Activated T-cell treated with anti-CD3 and anti-CD28 coated beads, Interleukin-2, amount 50 U/mL, for 4 hours (primary cell): ENCODE data around the gene PRKAG2. TPM values are rescaled to one million over a fixed set of nuclear protein-coding genes. Genes with fewer than 3 reads are reported as not detected.

Experiments used
- ATAC-seq, 2 donors: fragments of 200-7000 bp; cut with Tn5 transposase; one replicate each; pipeline ENCODE4 v1.10.0; 2021
- DNase-seq: peaks from one replicate; pipeline ENCODE4 v3.0.0-alpha.2; 2020
- H3K27me3 Mint-ChIP-seq: one replicate; pipeline ENCODE4 v1.8.0; 2021; ENCODE audit warnings: low read depth, mixed read lengths
- H3K36me3 Mint-ChIP-seq: one replicate; pipeline ENCODE4 v1.8.0; 2022; ENCODE audit warnings: mixed read lengths; ENCODE audit not compliant: insufficient read depth
- H3K4me1 Mint-ChIP-seq: one replicate; pipeline ENCODE4 v1.8.0; 2021; ENCODE audit warnings: low read depth, mixed read lengths
- H3K4me3 Mint-ChIP-seq: one replicate; pipeline ENCODE4 v1.8.0; 2021; ENCODE audit warnings: mild to moderate bottlenecking, moderate library complexity, mixed read lengths
- H3K9me3 Mint-ChIP-seq: one replicate; pipeline ENCODE4 v1.8.0; 2021; ENCODE audit warnings: mixed read lengths
- total RNA-seq, 3 donors: library from RNA; stranded (reverse); gene quantifications; one replicate each; pipeline ENCODE4 v1.2.1, GENCODE V29; 2021

PRKAG2 gene
- total RNA-seq, 3 donors from 2014 or later, result 28.6 to 31.5 (median 29.3) TPM

- no peak for DNase-seq
- H3K9me3 Mint-ChIP-seq, result no peaks in the 10 kb centered on the region
- H3K27me3 Mint-ChIP-seq, result no peaks in the 10 kb centered on the region
- H3K4me3 Mint-ChIP-seq, result no peak overlapping the region
- peaks cover 4% of the 10 kb centered on the region for H3K36me3 Mint-ChIP-seq
- peaks cover 2% of the 10 kb centered on the region for H3K4me1 Mint-ChIP-seq
- ATAC-seq, result no peak
Measured at GRCh38 chr7:151694828-151695580, 181.9 kb downstream of the PRKAG2 start.

- DNase-seq (no peak), ATAC-seq (no peak)
- Mint-ChIP-seq H3K4me3 (no peak overlapping the region), H3K9me3 (no peaks in the 10 kb centered on the region), H3K27me3 (no peaks in the 10 kb centered on the region), H3K4me1 (peaks cover 2% of the 10 kb centered on the region), H3K36me3 (peaks cover 4% of the 10 kb centered on the region)
Measured at GRCh38 chr7:151694441-151694827, 182.5 kb downstream of the PRKAG2 start.

GRCh38 chr7:151693140-151693539 is 183.8 kb downstream of the PRKAG2 start:
- Mint-ChIP-seq H3K4me1 (peaks cover 2% of the 10 kb centered on the region), H3K9me3 (no peaks in the 10 kb centered on the region), H3K27me3 (no peaks in the 10 kb centered on the region), H3K36me3 (peaks cover 3% of the 10 kb centered on the region), H3K4me3 (no peak overlapping the region)
- DNase-seq, result no peak
- ATAC-seq, result no peak

DNA sequence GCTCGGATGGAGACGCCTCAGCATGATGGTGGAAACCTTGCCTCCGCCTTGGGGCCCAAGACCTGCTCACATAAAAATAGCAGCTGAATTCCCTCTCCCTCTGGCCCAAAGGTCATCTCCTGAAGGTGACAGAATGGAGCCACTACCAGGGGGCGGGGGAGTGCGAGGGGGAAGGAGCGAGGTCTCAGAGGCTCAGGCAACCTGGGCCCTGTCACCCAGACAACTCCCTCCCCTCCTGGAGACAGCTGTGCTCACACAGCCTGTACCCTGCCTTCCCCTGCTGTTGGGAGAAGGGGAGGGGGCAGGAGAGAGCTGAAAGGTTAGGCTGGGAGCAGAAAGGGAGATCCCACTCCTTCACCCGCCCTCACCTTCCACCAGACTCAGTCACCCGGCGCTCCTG is 184.2 kb downstream of the PRKAG2 start:
- Mint-ChIP-seq H3K4me1 (peaks cover 2% of the 10 kb centered on the region), H3K4me3 (no peak overlapping the region), H3K27me3 (no peaks in the 10 kb centered on the region), H3K36me3 (peaks cover 3% of the 10 kb centered on the region), H3K9me3 (no peaks in the 10 kb centered on the region)
- ATAC-seq (no peak), DNase-seq (no peak)

DNA sequence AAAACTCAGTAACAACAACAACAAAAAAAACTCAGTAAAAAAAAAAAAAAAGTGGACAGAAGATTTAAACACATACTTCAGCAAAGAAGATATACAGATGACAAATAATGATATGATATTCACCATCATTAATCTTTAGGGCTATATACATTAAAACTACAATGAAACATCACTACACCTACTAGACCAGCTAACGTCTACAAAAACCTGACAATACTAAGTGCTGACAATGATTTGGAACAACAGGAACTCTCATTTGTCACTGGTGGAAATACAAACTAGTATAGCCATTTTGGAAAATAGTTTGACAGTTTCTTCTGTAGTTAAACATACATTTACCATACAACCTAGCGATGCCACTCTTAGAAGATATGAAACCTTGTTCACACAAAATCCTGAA is 185.5 kb downstream of the PRKAG2 start:
- Mint-ChIP-seq H3K4me1 (peaks cover 2% of the 10 kb centered on the region), H3K27me3 (no peaks in the 10 kb centered on the region), H3K4me3 (no peak overlapping the region), H3K9me3 (no peaks in the 10 kb centered on the region), H3K36me3 (peaks cover 3% of the 10 kb centered on the region)
- DNase-seq (no peak), ATAC-seq (no peak)

- no peak for ATAC-seq
Measured at GRCh38 chr7:151690606-151691005, 186.3 kb downstream of the PRKAG2 start.

GRCh38 chr7:151689196-151689971 is 187.5 kb downstream of the PRKAG2 start:
- no peaks in the 10 kb centered on the region for H3K9me3 Mint-ChIP-seq
- no peaks in the 10 kb centered on the region for H3K27me3 Mint-ChIP-seq
- DNase-seq, result no peak
- H3K4me3 Mint-ChIP-seq, result no peak overlapping the region
- ATAC-seq, result no peak
- H3K4me1 Mint-ChIP-seq, result no peaks in the 10 kb centered on the region
- peaks cover 3% of the 10 kb centered on the region for H3K36me3 Mint-ChIP-seq

More at GRCh38 chr7:151690606-151691005, 186.3 kb downstream of the PRKAG2 start:
- Mint-ChIP-seq H3K36me3 (peaks cover 3% of the 10 kb centered on the region), H3K4me3 (no peak overlapping the region), H3K9me3 (no peaks in the 10 kb centered on the region), H3K4me1 (peaks cover 2% of the 10 kb centered on the region), H3K27me3 (no peaks in the 10 kb centered on the region)
- DNase-seq, result no peak

- Mint-ChIP-seq H3K27me3 (no peaks in the 10 kb centered on the region), H3K9me3 (no peaks in the 10 kb centered on the region), H3K4me1 (no peaks in the 10 kb centered on the region), H3K4me3 (no peak overlapping the region), H3K36me3 (peaks cover 3% of the 10 kb centered on the region)
- ATAC-seq (no peak), DNase-seq (no peak)
Measured at GRCh38 chr7:151688236-151688780, 188.6 kb downstream of the PRKAG2 start.

- Mint-ChIP-seq H3K27me3 (no peaks in the 10 kb centered on the region), H3K9me3 (no peaks in the 10 kb centered on the region), H3K36me3 (peaks cover 3% of the 10 kb centered on the region), H3K4me3 (no peak overlapping the region), H3K4me1 (no peaks in the 10 kb centered on the region)
- DNase-seq, result no peak
- no peak for ATAC-seq
Measured at GRCh38 chr7:151687523-151688235, 189.2 kb downstream of the PRKAG2 start.

DNA sequence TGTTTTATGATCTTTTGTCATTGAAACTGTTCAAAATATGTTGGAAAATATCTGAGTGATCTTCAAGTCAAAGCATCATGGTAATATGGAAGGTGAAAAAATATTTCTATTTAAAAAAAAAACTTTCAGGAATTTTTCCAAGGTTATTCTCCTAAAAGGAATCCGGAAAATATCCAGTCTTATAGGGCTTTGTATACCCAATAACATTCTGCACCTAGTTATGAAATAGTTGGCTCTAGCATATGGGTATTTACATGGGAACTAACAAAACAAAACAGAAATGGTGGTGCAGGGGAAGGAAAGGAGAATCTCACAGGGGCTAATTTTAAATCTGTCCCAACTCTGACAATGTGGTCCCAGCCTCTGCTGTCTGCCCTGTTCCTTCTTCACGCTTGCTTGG is 190.1 kb downstream of the PRKAG2 start:
- no peak for ATAC-seq
- H3K4me3 Mint-ChIP-seq, result no peak overlapping the region
- no peaks in the 10 kb centered on the region for H3K27me3 Mint-ChIP-seq
- H3K9me3 Mint-ChIP-seq, result no peaks in the 10 kb centered on the region
- no peak for DNase-seq
- no peaks in the 10 kb centered on the region for H3K4me1 Mint-ChIP-seq
- H3K36me3 Mint-ChIP-seq, result peaks cover 3% of the 10 kb centered on the region

DNA sequence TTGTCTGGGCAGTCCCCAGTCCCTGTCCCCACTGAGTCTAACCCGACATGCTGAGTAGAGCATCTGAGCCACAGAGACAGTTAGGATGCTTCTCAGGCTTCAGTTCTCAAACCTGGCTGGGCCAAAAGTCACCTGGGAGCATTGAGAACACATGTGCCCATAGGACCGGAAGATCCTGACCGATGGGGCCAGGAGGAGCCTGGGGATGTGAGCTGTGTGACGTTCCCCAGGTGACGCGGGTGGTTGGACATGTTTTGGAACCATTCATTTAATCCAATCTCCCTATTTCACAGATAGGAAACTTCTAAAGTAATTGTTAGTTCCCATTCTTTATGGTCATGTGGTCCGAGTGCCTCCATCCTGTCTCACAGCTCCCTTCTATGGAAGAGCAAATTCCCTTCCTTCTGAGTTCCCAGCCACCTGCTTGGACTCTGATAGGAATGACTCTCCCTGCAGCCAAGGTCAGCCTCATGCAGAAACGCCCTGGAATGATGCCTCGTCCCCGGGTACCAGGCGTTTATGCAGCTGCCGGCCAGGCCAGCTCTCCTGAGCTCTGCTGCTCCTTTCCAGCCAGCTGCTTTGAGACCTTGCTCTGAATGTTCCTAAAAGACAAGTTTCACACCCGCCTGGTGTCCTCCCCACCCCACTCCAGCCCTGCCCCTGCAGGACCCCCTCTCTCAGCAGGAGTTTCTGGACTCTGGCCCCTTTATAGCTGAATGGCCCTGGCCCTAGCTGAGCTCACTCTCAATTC is 190.7 kb downstream of the PRKAG2 start:
- DNase-seq, result no peak
- no peak for ATAC-seq
- no peak overlapping the region for H3K4me3 Mint-ChIP-seq
- H3K27me3 Mint-ChIP-seq, result no peaks in the 10 kb centered on the region
- peaks cover 1% of the 10 kb centered on the region for H3K4me1 Mint-ChIP-seq
- peaks cover 3% of the 10 kb centered on the region for H3K36me3 Mint-ChIP-seq
- no peaks in the 10 kb centered on the region for H3K9me3 Mint-ChIP-seq

DNA sequence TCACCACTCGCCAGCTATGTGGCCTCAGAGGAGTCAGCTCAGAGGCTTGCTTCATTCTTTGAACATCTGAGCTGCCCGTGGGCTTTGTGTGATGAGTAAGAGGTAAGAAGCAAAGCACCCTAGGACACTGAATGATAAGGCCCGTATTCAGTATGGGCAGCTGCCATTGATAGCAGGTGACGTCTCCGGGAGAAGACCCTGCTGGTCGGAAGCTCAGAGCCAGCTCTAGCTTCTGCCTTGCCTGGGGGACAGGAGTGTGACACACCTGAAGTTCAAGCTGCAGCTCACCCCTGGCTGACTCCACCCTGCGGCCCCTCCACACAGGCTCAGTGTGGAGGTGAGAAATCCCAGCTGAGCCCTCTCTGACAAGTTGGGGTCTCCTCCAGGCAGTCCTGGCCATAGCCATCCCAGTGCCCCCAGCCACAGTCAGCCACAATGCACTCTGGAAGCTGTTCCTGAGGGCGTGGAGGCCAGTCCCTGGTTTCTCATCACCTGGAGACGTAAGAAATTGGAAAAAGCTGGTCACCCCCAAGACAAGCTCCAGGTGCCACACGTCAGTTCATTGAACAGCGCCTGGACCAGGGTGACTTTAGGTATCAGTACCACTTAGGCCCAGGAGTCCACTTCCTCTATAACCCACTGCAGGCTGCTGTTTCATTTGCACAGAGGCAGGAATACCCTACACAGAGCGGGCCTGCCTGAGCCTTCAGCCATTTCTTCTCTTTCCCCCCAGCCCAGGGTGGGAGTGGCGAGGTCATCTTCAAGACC is 192.3 kb downstream of the PRKAG2 start:
- Mint-ChIP-seq H3K4me1 (peaks cover 14% of the 10 kb centered on the region), H3K4me3 (no peak overlapping the region), H3K36me3 (peaks cover 3% of the 10 kb centered on the region), H3K9me3 (no peaks in the 10 kb centered on the region), H3K27me3 (no peaks in the 10 kb centered on the region)
- ATAC-seq, result no peak
- DNase-seq, result no peak

GRCh38 chr7:151683615-151684407 is 193.1 kb downstream of the PRKAG2 start:
- no peak for ATAC-seq
- H3K4me1 Mint-ChIP-seq, result peaks cover 21% of the 10 kb centered on the region
- H3K9me3 Mint-ChIP-seq, result no peaks in the 10 kb centered on the region
- DNase-seq, result no peak
- no peak overlapping the region for H3K4me3 Mint-ChIP-seq
- no peaks in the 10 kb centered on the region for H3K27me3 Mint-ChIP-seq
- peaks cover 3% of the 10 kb centered on the region for H3K36me3 Mint-ChIP-seq
